ENCODE results near the gene HCFC1R1. TPM values are rescaled to one million over a fixed set of nuclear protein-coding genes. Genes with fewer than 3 reads are reported as not detected.

HCFC1R1 gene
- total and polyA plus RNA-seq, 11 donors, result 32.8 to 189 (median 54.6) TPM

DNA sequence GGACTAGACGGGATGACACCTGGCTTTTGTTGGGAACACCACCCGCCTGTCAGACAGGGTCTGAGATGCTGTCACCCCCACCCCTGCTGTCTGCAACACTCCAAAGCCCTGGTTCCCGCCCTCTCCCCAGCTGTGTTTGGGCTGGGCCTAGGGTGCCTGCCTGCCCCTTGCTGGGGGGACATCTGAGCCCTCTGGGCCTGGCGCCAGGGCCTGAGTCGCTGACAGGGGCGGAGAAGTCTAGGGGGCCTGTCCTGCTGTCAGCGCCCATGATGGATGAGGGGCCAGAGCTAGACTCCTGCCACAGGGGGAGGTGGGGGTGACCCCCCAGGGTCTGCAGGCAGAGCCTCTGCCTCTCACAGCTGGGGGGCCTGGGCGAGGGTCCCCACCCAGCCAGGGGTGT, 35.9 kb downstream of the HCFC1R1 start:
- WGBS, 4 donors, result 55 to 67% (median 61%) methylated on average over 2 to 8 of the region's 8 CpGs
- intact Hi-C loops (cut with DNase I), result no loop called here
- ATAC-seq, result no peak
- peaks cover 0 to 17% (median 3%) of the 10 kb centered on the region in 9 donors for H3K27me3 ChIP-seq
- H3K36me3 ChIP-seq, result no peaks in the 10 kb centered on the region
- H3K4me3 ChIP-seq, result no peak overlapping the region
- no peak for DNase-seq
- no peaks in the 10 kb centered on the region for H3K9me3 ChIP-seq
- TF ChIP-seq POLR2A (IDR thresholded peaks at IDR 0.05), result no peak
- TF ChIP-seq, protein P1, sequence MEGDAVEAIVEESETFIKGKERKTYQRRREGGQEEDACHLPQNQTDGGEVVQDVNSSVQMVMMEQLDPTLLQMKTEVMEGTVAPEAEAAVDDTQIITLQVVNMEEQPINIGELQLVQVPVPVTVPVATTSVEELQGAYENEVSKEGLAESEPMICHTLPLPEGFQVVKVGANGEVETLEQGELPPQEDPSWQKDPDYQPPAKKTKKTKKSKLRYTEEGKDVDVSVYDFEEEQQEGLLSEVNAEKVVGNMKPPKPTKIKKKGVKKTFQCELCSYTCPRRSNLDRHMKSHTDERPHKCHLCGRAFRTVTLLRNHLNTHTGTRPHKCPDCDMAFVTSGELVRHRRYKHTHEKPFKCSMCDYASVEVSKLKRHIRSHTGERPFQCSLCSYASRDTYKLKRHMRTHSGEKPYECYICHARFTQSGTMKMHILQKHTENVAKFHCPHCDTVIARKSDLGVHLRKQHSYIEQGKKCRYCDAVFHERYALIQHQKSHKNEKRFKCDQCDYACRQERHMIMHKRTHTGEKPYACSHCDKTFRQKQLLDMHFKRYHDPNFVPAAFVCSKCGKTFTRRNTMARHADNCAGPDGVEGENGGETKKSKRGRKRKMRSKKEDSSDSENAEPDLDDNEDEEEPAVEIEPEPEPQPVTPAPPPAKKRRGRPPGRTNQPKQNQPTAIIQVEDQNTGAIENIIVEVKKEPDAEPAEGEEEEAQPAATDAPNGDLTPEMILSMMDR (IDR thresholded peaks at IDR 0.05), result no peak
- no peak overlapping the region for H3K27ac ChIP-seq
- H3K4me1 ChIP-seq, result peaks cover 0 to 32% (median 15%) of the 10 kb centered on the region in 12 donors

DNA sequence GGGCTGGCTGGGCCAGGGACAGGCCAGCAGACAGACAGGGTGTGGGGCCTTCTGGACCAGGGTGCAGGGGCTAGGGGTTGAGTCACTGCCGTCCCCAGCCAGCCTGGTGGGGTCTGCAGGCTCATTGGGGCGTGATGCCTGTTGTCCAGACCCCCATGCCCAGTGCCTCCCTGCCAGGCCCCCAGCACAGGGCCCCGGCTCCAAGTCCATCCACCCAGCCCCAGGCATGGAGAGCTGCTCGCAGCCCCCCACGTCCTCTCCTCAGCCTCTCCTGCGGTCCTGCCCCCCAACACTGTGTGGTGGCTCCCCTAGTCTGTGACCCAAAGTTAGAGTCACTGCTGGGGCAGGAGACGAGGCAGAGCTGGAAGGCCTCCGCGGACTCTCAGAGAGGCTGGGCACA, 36.5 kb downstream of the HCFC1R1 start:
- no peak overlapping the region for H3K4me3 ChIP-seq
- TF ChIP-seq, protein P1 (IDR thresholded peaks at IDR 0.05), result no peak
- no peak for TF ChIP-seq POLR2A (IDR thresholded peaks at IDR 0.05)
- peaks cover 0 to 32% (median 15%) of the 10 kb centered on the region in 12 donors for H3K4me1 ChIP-seq
- intact Hi-C loops (cut with DNase I), result no loop called here
- DNase-seq (no peak), ATAC-seq (no peak)
- H3K9me3 ChIP-seq, result no peaks in the 10 kb centered on the region
- H3K27ac ChIP-seq, result no peak overlapping the region
- H3K27me3 ChIP-seq, result peaks cover 0 to 17% (median 3%) of the 10 kb centered on the region in 9 donors
- 75 to 94% (median 84%) methylated on average over 7 to 9 of the region's 9 CpGs for WGBS, 4 donors
- no peaks in the 10 kb centered on the region for H3K36me3 ChIP-seq

DNA sequence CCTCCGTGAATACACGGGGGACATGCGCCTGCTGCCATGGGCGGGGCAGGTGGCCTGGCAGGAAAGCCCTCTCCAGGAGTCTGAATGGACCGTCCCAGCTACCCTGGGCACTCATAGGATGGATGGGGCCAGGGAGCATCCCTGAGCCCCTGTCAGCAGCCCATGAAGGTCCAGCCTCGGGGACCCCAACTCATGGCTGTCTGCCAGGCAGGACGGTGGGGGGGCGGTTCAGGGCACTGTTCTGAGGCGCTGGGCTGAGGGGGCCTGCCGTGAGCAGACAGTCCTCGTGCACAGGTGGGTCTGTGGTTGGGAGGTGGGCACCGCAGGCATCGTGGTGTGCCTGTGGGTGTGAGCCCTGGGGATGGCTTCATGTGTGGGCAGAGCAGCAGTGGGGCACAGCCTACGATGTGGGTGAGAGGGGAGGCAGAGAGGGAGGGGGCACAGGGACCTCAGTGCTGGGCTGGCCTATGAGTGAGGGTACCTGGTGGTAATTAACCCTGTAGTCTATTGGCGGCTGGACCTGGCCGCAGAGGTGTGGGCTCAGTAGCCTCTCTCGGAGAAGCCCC, 37.0 kb downstream of the HCFC1R1 start:
- no peak for DNase-seq
- ATAC-seq, result no peak
- Histone ChIP-seq H3K36me3 (no peaks in the 10 kb centered on the region), H3K9me3 (no peaks in the 10 kb centered on the region), H3K27me3 (peaks cover 0 to 17% (median 3%) of the 10 kb centered on the region in 9 donors), H3K4me3 (no peak overlapping the region), H3K27ac (peak overlapping the region in 5 of 12 donors; percentile 70 to 97 (median 88)), H3K4me1 (peaks cover 0 to 32% (median 15%) of the 10 kb centered on the region in 12 donors)
- 75 to 80% (median 79%) methylated on average over 13 to 17 of the region's 17 CpGs for WGBS, 4 donors
- TF ChIP-seq, protein P1 (IDR thresholded peaks at IDR 0.05), result no peak
- TF ChIP-seq POLR2A (IDR thresholded peaks at IDR 0.05), result no peak
- intact Hi-C loops (cut with DNase I), result no loop called here

DNA sequence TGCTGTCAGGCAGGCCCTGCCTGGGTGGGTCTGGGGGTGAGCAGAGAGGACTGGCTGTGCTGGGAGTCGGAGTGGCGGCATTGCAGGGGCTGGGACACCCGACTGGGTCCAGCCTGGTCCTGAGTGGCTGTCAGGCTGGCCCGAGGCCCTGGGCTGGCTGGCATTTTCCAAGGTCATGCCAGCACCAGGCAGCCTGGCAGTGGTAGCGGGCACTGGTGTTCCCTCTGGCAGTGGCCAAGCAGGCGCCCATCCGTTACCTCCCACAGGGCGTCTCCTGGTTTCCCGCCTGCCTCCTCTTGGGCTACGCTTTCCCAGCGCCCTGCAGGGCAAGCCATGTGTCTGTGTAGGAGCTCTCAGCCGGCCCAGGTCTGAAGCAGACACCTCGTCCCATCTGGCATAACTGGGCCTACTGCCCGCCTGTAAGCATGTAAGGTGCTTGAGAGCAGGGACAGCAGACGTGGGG, 37.8 kb downstream of the HCFC1R1 start:
- DNase-seq (peak in 4 of 5 donors; percentile 68 to 89 (median 75)), ATAC-seq (peak; percentile 77 to 85 (median 78))
- Histone ChIP-seq H3K27me3 (peaks cover 0 to 17% (median 3%) of the 10 kb centered on the region in 9 donors), H3K27ac (peak overlapping the region; percentile 53 to 97 (median 86)), H3K36me3 (no peaks in the 10 kb centered on the region), H3K4me1 (peaks cover 0 to 38% (median 21%) of the 10 kb centered on the region in 12 donors), H3K4me3 (no peak overlapping the region), H3K9me3 (no peaks in the 10 kb centered on the region)
- TF ChIP-seq POLR2A (IDR thresholded peaks at IDR 0.05), result no peak
- TF ChIP-seq, protein P1 (IDR thresholded peaks at IDR 0.05), result no peak
- intact Hi-C loops (cut with DNase I), result no loop called here
- 49 to 64% (median 56%) methylated on average over 9 to 15 of the region's 15 CpGs for WGBS, 4 donors
